ENCODE data around the gene ARID1B. TPM values are rescaled to one million over a fixed set of nuclear protein-coding genes. Genes with fewer than 3 reads are reported as not detected.
A peak's percentile ranks its signal among the peaks of the same experiment; 100 is the strongest.

The ARID1B gene
- total RNA-seq, 1 experiment from 2014 or later = 24.2 TPM

GRCh38 chr6:157226761-157227160, 449.6 kb downstream of the ARID1B start:
- Histone ChIP-seq H3K9me3 (ENCODE audit: low read length) (no peaks in the 10 kb centered on the region), H3K36me3 (ENCODE audit: low read depth, low read length) (no peaks in the 10 kb centered on the region), H3F3A (ENCODE audit: low read length, unreplicated experiment) (no peaks in the 10 kb centered on the region), H3K9me2 (replicated peaks; ENCODE audit: low read length) (no peaks in the 10 kb centered on the region), H3K4me1 (ENCODE audit: insufficient read depth, low read length) (peaks cover 6% of the 10 kb centered on the region; the same call in 1 of the 2 replicates), H3K79me2 (ENCODE audit: low read length) (no peaks in the 10 kb centered on the region), H3K4me3 (ENCODE audit: low read length) (no peak overlapping the region), H4K20me1 (ENCODE audit: low read length) (no peaks in the 10 kb centered on the region), H3K9ac (ENCODE audit: low read length) (no peak overlapping the region), H3K27me3 (ENCODE audit: low read length) (no peaks in the 10 kb centered on the region), H3K4me2 (ENCODE audit: low read length) (no peak overlapping the region), H2AFZ (ENCODE audit: low read length) (no peak overlapping the region), H3K27ac (ENCODE audit: low read length) (no peak overlapping the region)
- ATAC-seq = no peak
- BruUV-seq (replicated peaks) = no TSS peak
- DNase-seq = no peak
- ChIA-PET CTCF (no interaction called here), POLR2A (ENCODE audit: unreplicated experiment) (no interaction called here)
- intact Hi-C loops (cut with micrococcal nuclease) = loop anchor here (2.0 kb wide), 1 partner anchor 48 kb away; no protein-coding TSS in a partner anchor
- TF ChIP-seq EZH2 (IDR thresholded peaks at IDR 0.05; ENCODE audit: low read length, unreplicated experiment) = no peak
- TF ChIP-seq CTCF (conservative IDR thresholded peaks at IDR 0.05; ENCODE audit: low read depth, low read length) = no peak
- TF ChIP-seq EZH2phosphoT487 (IDR thresholded peaks at IDR 0.05; ENCODE audit: borderline replicate concordance, low read length) = no peak

GRCh38 chr6:157227202-157228166, 450.3 kb downstream of the ARID1B start:
- no peak for TF ChIP-seq EZH2phosphoT487 (IDR thresholded peaks at IDR 0.05; ENCODE audit: borderline replicate concordance, low read length)
- TF ChIP-seq CTCF (conservative IDR thresholded peaks at IDR 0.05; ENCODE audit: low read depth, low read length) = peak; percentile 52; the same call in 1 of the 2 replicates
- BruUV-seq (replicated peaks) = no TSS peak
- H3K4me1 ChIP-seq (ENCODE audit: insufficient read depth, low read length) = peaks cover 4% of the 10 kb centered on the region; the same call in 1 of the 2 replicates
- no peaks in the 10 kb centered on the region for H3K9me2 ChIP-seq (replicated peaks; ENCODE audit: low read length)
- POLR2A ChIA-PET (ENCODE audit: unreplicated experiment) = no interaction called here
- H3K79me2 ChIP-seq (ENCODE audit: low read length) = no peaks in the 10 kb centered on the region
- H4K20me1 ChIP-seq (ENCODE audit: low read length) = no peaks in the 10 kb centered on the region
- peak; percentile 42; the same call in 1 of the 2 replicates for ATAC-seq
- no peak overlapping the region for H3K4me3 ChIP-seq (ENCODE audit: low read length)
- H3F3A ChIP-seq (ENCODE audit: low read length, unreplicated experiment) = no peaks in the 10 kb centered on the region
- CTCF ChIA-PET = no interaction called here
- H3K9ac ChIP-seq (ENCODE audit: low read length) = no peak overlapping the region
- peak; percentile 44 for DNase-seq
- H3K9me3 ChIP-seq (ENCODE audit: low read length) = no peaks in the 10 kb centered on the region
- H3K27me3 ChIP-seq (ENCODE audit: low read length) = no peaks in the 10 kb centered on the region
- H3K27ac ChIP-seq (ENCODE audit: low read length) = no peak overlapping the region
- H3K4me2 ChIP-seq (ENCODE audit: low read length) = no peak overlapping the region
- no peak overlapping the region for H2AFZ ChIP-seq (ENCODE audit: low read length)
- intact Hi-C loops (cut with micrococcal nuclease) = loop anchor here (2.0 kb wide), 1 partner anchor 47 kb away; no protein-coding TSS in a partner anchor
- H3K36me3 ChIP-seq (ENCODE audit: low read depth, low read length) = no peaks in the 10 kb centered on the region
